K562 (cell line): ENCODE results near the gene WDR88. TPM values are rescaled to one million over a fixed set of nuclear protein-coding genes. Genes with fewer than 3 reads are reported as not detected.

ENCODE experiments used
- ATAC-seq: fragments of 200-7000 bp; cut with Tn5 transposase; 3 replicates; pipeline ENCODE4 v1.9.1; 2020; ENCODE audit warnings: moderate library complexity
- BruUV-seq: library from RNA; stranded (reverse); fragments of 400-500 nt; replicated peaks from 2 replicates; lab custom pipeline; 2021; lab: Mats Ljungman, UMichigan
- CTCF ChIA-PET: fragments of 300-600 bp; formaldehyde crosslinking; extraction: SDS; loops from one replicate; lab custom pipeline; 2021; ENCODE audit warnings: low intra/inter-chr PET ratio; lab: Yijun Ruan, JAX
- POLR2A ChIA-PET: fragments of 300-600, 350-650 bp; sonication (Branson Sonifier 250); formaldehyde crosslinking; extraction: SDS; loops from one replicate; lab custom pipeline; 2021; ENCODE audit warnings: antibody characterized with exemption, inconsistent platforms; lab: Yijun Ruan, JAX
- DNase-seq, 4 experiments: peaks; one replicate each; pipeline versions ENCODE4 v3.0.0 to v3.0.0-alpha.2; 2011 to 2018; ENCODE audit warnings: low spot score in 3 of 4, mixed read lengths in 3 of 4; ENCODE audit errors: extremely low read depth in 1 of 4
- FAIRE-seq: peaks from 2 replicates; lab custom pipeline; 2011; peaks lifted over from hg19 to GRCh38; lab: Jason Lieb, UNC
- H2AFZ ChIP-seq: 2 replicates; pipeline ENCODE4 v1.6.0; 2011; ENCODE audit warnings: low read depth, low read length, control low read depth, inconsistent platforms
- H3K27ac ChIP-seq: fragments of 200-600 bp; 3 replicates; pipeline ENCODE4 v1.8.0; 2011; ENCODE audit warnings: low read depth, mild to moderate bottlenecking, control low read depth, inconsistent platforms, low read length, moderate library complexity, mixed read lengths; ENCODE audit errors: extremely low read depth
- H3K27me3 ChIP-seq, 2 experiments: fragments of 300-600 bp in 1 of 2; 2 replicates in 1 of 2; 3 replicates in 1 of 2; pipeline versions ENCODE4 v1.6.0 to v1.8.0; 2011; ENCODE audit warnings: inconsistent platforms in 2 of 2, low read length in 2 of 2, mild to moderate bottlenecking in 1 of 2, mixed read lengths in 1 of 2, moderate library complexity in 1 of 2; ENCODE audit not compliant: control insufficient read depth in 2 of 2, insufficient read depth in 2 of 2
- H3K36me3 ChIP-seq: fragments of 300-600 bp; 3 replicates; pipeline ENCODE4 v1.8.0; 2011; ENCODE audit warnings: mild to moderate bottlenecking, low read length, inconsistent platforms; ENCODE audit not compliant: control insufficient read depth, insufficient read depth
- H3K4me1 ChIP-seq, 2 experiments: fragments of 200-600 bp in 1 of 2; replicated peaks in 1 of 2; 2 replicates in 1 of 2; 3 replicates in 1 of 2; pipeline versions ENCODE4 v1.5.1 to v1.8.0; 2011; ENCODE audit warnings: inconsistent platforms in 2 of 2, low read length in 2 of 2, mild to moderate bottlenecking in 1 of 2, mixed read lengths in 1 of 2, moderate library complexity in 1 of 2; ENCODE audit not compliant: control insufficient read depth in 2 of 2, insufficient read depth in 2 of 2
- H3K4me2 ChIP-seq: 2 replicates; pipeline ENCODE4 v1.6.1; 2011; ENCODE audit warnings: low read length, control low read depth, inconsistent platforms, mixed read lengths; ENCODE audit not compliant: insufficient read depth
- H3K4me3 ChIP-seq: fragments of 200-600 bp; sonication (generic), shearing (Covaris generic); 2 replicates; pipeline ENCODE4 v1.5.1; 2016; ENCODE audit warnings: control low read depth, inconsistent platforms
- H3K79me2 ChIP-seq: fragments of 200-600 bp; 3 replicates; pipeline ENCODE4 v1.8.0; 2011; ENCODE audit warnings: low read length, inconsistent platforms; ENCODE audit not compliant: control insufficient read depth, insufficient read depth
- H3K9ac ChIP-seq, 2 experiments: 2 replicates each; pipeline versions ENCODE4 v1.6.0 to v1.6.1; 2011; ENCODE audit warnings: low read depth in 2 of 2, low read length in 2 of 2, control low read depth in 1 of 2, inconsistent platforms in 1 of 2, mild to moderate bottlenecking in 1 of 2, mixed read lengths in 1 of 2; ENCODE audit not compliant: insufficient read depth in 1 of 2
- H3K9me1 ChIP-seq: one replicate; pipeline ENCODE4 v1.6.0; 2011; ENCODE audit warnings: inconsistent platforms, mild to moderate bottlenecking, low read length, moderate library complexity; ENCODE audit not compliant: control insufficient read depth, insufficient read depth
- H3K9me3 ChIP-seq: replicated peaks from 2 replicates; pipeline ENCODE4 v1.5.1; 2011; ENCODE audit warnings: low read depth, low read length, inconsistent platforms; ENCODE audit not compliant: control insufficient read depth, insufficient read depth
- H4K20me1 ChIP-seq: replicated peaks from 2 replicates; pipeline ENCODE4 v1.6.1; 2011; ENCODE audit warnings: low read length, inconsistent platforms, mixed read lengths; ENCODE audit not compliant: control insufficient read depth, insufficient read depth
- NR0B1 ChIP-seq: fragments of 450-650 bp; IDR thresholded peaks from one replicate; pipeline ENCODE4 v1.6.1; 2018; ENCODE audit warnings: mild to moderate bottlenecking, moderate library complexity; ENCODE audit not compliant: partially characterized antibody
- POLR2G ChIP-seq: fragments of 200-400 bp; formaldehyde crosslinking; IDR thresholded peaks from 2 replicates; pipeline ENCODE4 v1.6.1; 2017; ENCODE audit warnings: low read depth, mild to moderate bottlenecking, antibody characterized with exemption, low read length, moderate library complexity
- WGBS: fragments of 100-300 bp; shearing (Covaris generic); methylation state at CpG from one replicate; pipeline ENCODE4 v1.1.6; 2016; ENCODE audit warnings: low coverage, mixed read lengths; ENCODE audit not compliant: insufficient coverage; ENCODE audit errors: missing lambda C conversion rate; 5-methylcytosine and 5-hydroxymethylcytosine counted together
- in situ Hi-C: fragments of 300-500 bp; cut with MboI; formaldehyde crosslinking; loops from 4 replicates; pipeline ENCODE4 v1.15.0; 2018; ENCODE audit warnings: inconsistent platforms, mixed read lengths
- intact Hi-C: fragments of 100-400 bp; cut with micrococcal nuclease; formaldehyde crosslinking; loops from 2 replicates; pipeline ENCODE4 v1.14.2; 2022
- polyA plus RNA-seq, 8 experiments: library from polyadenylated mRNA; depleted of rRNA in 4 of 8; stranded (reverse) in 5 of 8; unstranded in 3 of 8; fragments of >200 nt; fragmentation: Nextera tagmentation in 2 of 8; fragmentation: Illumina TruSeq in 1 of 8; extraction: Ambion mirVana in 2 of 8; extraction: Trizol in 1 of 8; gene quantifications; 2 replicates each; pipeline versions ENCODE4 v1.2.1 to v1.2.3, GENCODE V29; 2011 to 2014; ENCODE audit warnings: inconsistent platforms in 1 of 8, missing spikeins in 1 of 8
- total RNA-seq, 7 experiments: library from RNA; depleted of rRNA in 6 of 7; stranded (reverse); fragments of >200 nt in 6 of 7; fragmentation: Illumina TruSeq in 2 of 7; extraction: Trizol in 2 of 7; gene quantifications; 2 replicates each; pipeline versions ENCODE4 v1.2.1 to v1.2.3, GENCODE V29; 2011 to 2021; ENCODE audit warnings: low replicate concordance in 1 of 7
- TF ChIP-seq, protein P1 (sequence below): fragments of 150-350 bp; IDR thresholded peaks from 2 replicates; pipeline ENCODE4 v1.6.1; 2014; ENCODE audit warnings: low read depth, mild to moderate bottlenecking, low read length, borderline replicate concordance

Gene WDR88
- total and polyA plus RNA-seq, 9 of the 15 experiments (the other 6 are each of a cell fraction or from before 2014, with no cell fraction given) = 0.03 to 0.04 TPM; not detected in 7

DNA sequence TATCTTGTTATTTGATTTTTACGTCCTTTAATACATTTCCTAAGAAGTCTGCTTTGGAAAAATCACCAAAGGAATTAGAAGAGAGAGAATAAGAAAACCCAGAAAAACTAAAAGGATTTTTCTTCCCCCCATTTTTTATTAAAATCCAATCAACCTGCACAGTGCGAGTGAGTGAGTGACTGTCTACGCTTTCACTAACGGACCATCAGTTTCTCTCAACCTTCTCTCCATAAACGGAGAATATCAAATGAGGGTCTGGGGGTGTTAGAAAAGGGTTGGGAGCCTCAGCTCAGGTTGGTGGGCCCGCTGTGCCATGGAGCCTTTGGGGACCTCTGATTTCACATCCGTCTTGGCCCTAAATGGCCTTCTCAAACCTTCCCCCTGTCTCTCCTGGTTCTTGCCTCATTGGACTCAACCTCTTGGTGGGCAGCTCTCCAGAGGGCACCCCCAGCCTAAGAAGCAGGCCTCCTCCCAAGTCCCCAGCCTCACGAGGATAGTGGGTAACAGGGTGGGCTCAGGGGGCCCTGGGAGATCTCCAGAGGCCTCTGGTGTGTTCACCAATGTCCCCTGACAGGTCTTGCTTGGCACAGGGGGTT lies 61.5 kb downstream of the WDR88 start:
- 0% methylated on average over 8 of the region's 8 CpGs for WGBS
- Histone ChIP-seq H3K79me2 (no peaks in the 10 kb centered on the region), H3K9me1 (no peaks in the 10 kb centered on the region), H2AFZ (no peak overlapping the region), H4K20me1 (no peaks in the 10 kb centered on the region), H3K9me3 (no peaks in the 10 kb centered on the region), H3K9ac (no peak overlapping the region), H3K27me3 (peaks cover 0 to 31% of the 10 kb centered on the region in 2 experiments; a peak in 4 of 5 replicates), H3K4me1 (no peaks in the 10 kb centered on the region; a peak in 2 of 5 replicates), H3K36me3 (no peaks in the 10 kb centered on the region), H3K27ac (no peak overlapping the region), H3K4me2 (no peak overlapping the region), H3K4me3 (no peak overlapping the region)
- TF ChIP-seq, protein P1, sequence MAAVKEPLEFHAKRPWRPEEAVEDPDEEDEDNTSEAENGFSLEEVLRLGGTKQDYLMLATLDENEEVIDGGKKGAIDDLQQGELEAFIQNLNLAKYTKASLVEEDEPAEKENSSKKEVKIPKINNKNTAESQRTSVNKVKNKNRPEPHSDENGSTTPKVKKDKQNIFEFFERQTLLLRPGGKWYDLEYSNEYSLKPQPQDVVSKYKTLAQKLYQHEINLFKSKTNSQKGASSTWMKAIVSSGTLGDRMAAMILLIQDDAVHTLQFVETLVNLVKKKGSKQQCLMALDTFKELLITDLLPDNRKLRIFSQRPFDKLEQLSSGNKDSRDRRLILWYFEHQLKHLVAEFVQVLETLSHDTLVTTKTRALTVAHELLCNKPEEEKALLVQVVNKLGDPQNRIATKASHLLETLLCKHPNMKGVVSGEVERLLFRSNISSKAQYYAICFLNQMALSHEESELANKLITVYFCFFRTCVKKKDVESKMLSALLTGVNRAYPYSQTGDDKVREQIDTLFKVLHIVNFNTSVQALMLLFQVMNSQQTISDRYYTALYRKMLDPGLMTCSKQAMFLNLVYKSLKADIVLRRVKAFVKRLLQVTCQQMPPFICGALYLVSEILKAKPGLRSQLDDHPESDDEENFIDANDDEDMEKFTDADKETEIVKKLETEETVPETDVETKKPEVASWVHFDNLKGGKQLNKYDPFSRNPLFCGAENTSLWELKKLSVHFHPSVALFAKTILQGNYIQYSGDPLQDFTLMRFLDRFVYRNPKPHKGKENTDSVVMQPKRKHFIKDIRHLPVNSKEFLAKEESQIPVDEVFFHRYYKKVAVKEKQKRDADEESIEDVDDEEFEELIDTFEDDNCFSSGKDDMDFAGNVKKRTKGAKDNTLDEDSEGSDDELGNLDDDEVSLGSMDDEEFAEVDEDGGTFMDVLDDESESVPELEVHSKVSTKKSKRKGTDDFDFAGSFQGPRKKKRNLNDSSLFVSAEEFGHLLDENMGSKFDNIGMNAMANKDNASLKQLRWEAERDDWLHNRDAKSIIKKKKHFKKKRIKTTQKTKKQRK = no peak
- no peak for TF ChIP-seq POLR2G
- TF ChIP-seq NR0B1 = no peak
- BruUV-seq = no TSS peak
- FAIRE-seq = no peak
- ChIA-PET POLR2A (no interaction called here), CTCF (no interaction called here)
- intact Hi-C loops (no loop called here), in situ Hi-C loops (no loop called here)
- no peak for ATAC-seq
- DNase-seq = no peak
